Astrocyte (in vitro differentiated cells and primary cell): ENCODE measurements around the gene PCBP1. TPM values are rescaled to one million over a fixed set of nuclear protein-coding genes. Genes with fewer than 3 reads are reported as not detected.

Experiments used
- DNase-seq: peaks from one replicate; pipeline ENCODE4 v3.0.0-alpha.2; 2010; ENCODE audit warnings: low read depth
- FAIRE-seq: peaks from 2 replicates; lab custom pipeline; 2011; peaks lifted over from hg19 to GRCh38; lab: Jason Lieb, UNC
- H2AFZ ChIP-seq: 2 replicates; pipeline ENCODE4 v1.6.0; 2012; ENCODE audit warnings: low read depth, low read length, inconsistent platforms
- H3K27ac ChIP-seq: 2 replicates; pipeline ENCODE4 v1.5.1; 2011; ENCODE audit warnings: low read depth, low read length, inconsistent platforms
- H3K27me3 ChIP-seq: 2 replicates; pipeline ENCODE4 v1.6.0; 2011; ENCODE audit warnings: low read length, inconsistent platforms; ENCODE audit not compliant: insufficient read depth
- H3K36me3 ChIP-seq: 2 replicates; pipeline ENCODE4 v1.5.1; 2011; ENCODE audit warnings: low read length, inconsistent platforms; ENCODE audit not compliant: insufficient read depth
- H3K4me1 ChIP-seq: 2 replicates; pipeline ENCODE4 v1.5.1; 2011; ENCODE audit warnings: low read length, inconsistent platforms; ENCODE audit not compliant: insufficient read depth
- H3K4me2 ChIP-seq: 2 replicates; pipeline ENCODE4 v1.6.0; 2012; ENCODE audit warnings: low read length, inconsistent platforms
- H3K4me3 ChIP-seq: 2 replicates; pipeline ENCODE4 v1.5.1; 2011; ENCODE audit warnings: low read depth, mild to moderate bottlenecking, low read length, inconsistent platforms; ENCODE audit not compliant: insufficient read depth
- H3K79me2 ChIP-seq: 2 replicates; pipeline ENCODE4 v1.6.0; 2012; ENCODE audit warnings: mild to moderate bottlenecking, low read length, inconsistent platforms; ENCODE audit not compliant: insufficient read depth
- H3K9ac ChIP-seq: 2 replicates; pipeline ENCODE4 v1.6.0; 2012; ENCODE audit warnings: mild to moderate bottlenecking, low read length, inconsistent platforms
- H3K9me3 ChIP-seq: 2 replicates; pipeline ENCODE4 v1.5.1; 2012; ENCODE audit warnings: low read depth, mild to moderate bottlenecking, low read length, inconsistent platforms; ENCODE audit not compliant: insufficient read depth
- H4K20me1 ChIP-seq: 2 replicates; pipeline ENCODE4 v1.6.0; 2012; ENCODE audit warnings: low read length, inconsistent platforms; ENCODE audit not compliant: insufficient read depth
- H3K27ac Mint-ChIP-seq: one replicate; pipeline ENCODE4 v1.8.0; 2021; ENCODE audit warnings: mild to moderate bottlenecking, mixed read lengths; ENCODE audit not compliant: unreplicated experiment
- H3K27me3 Mint-ChIP-seq: one replicate; pipeline ENCODE4 v1.8.0; 2021; ENCODE audit warnings: low read depth, mixed read lengths; ENCODE audit not compliant: unreplicated experiment
- H3K36me3 Mint-ChIP-seq: one replicate; pipeline ENCODE4 v1.8.0; 2021; ENCODE audit warnings: low read depth, mixed read lengths; ENCODE audit not compliant: unreplicated experiment
- H3K4me1 Mint-ChIP-seq: one replicate; pipeline ENCODE4 v1.8.0; 2021; ENCODE audit warnings: low read depth, mixed read lengths; ENCODE audit not compliant: unreplicated experiment
- H3K4me3 Mint-ChIP-seq: one replicate; pipeline ENCODE4 v1.8.0; 2021; ENCODE audit warnings: mild to moderate bottlenecking, moderate library complexity, mixed read lengths; ENCODE audit not compliant: unreplicated experiment
- H3K9me3 Mint-ChIP-seq: one replicate; pipeline ENCODE4 v1.8.0; 2021; ENCODE audit warnings: mild to moderate bottlenecking, mixed read lengths; ENCODE audit not compliant: unreplicated experiment
- CTCF ChIP-seq: IDR thresholded peaks from 2 replicates; pipeline ENCODE4 v1.5.1; 2011; ENCODE audit warnings: low read depth, mild to moderate bottlenecking, inconsistent platforms, low read length, moderate library complexity; ENCODE audit not compliant: insufficient read depth
- EZH2 ChIP-seq: IDR thresholded peaks from 2 replicates; pipeline ENCODE4 v1.6.1; 2012; ENCODE audit warnings: mild to moderate bottlenecking, low read length, inconsistent platforms; ENCODE audit not compliant: insufficient read depth
- total RNA-seq: library from RNA; stranded (reverse); gene quantifications from 2 replicates; pipeline ENCODE4 v1.2.1, GENCODE V29; 2021

PCBP1 gene
- total RNA-seq, 1 donor from 2014 or later: 205 TPM

- no peak overlapping the region for H3K4me2 ChIP-seq
- no peak overlapping the region for H3K4me3 ChIP-seq
- H2AFZ ChIP-seq: no peak overlapping the region
- peaks cover 6% of the 10 kb centered on the region for H3K4me1 ChIP-seq
- H3K9me3 ChIP-seq: no peaks in the 10 kb centered on the region
- H4K20me1 ChIP-seq: peaks cover 8% of the 10 kb centered on the region
- H3K27me3 Mint-ChIP-seq: no peaks in the 10 kb centered on the region
- peaks cover 3% of the 10 kb centered on the region for H3K36me3 Mint-ChIP-seq
- H3K27me3 ChIP-seq: no peaks in the 10 kb centered on the region
- no peaks in the 10 kb centered on the region for H3K36me3 ChIP-seq
- H3K4me3 Mint-ChIP-seq: no peak overlapping the region
- H3K27ac Mint-ChIP-seq: no peak overlapping the region
- no peak overlapping the region for H3K27ac ChIP-seq
- H3K9me3 Mint-ChIP-seq: no peaks in the 10 kb centered on the region
- peaks cover 11% of the 10 kb centered on the region for H3K79me2 ChIP-seq
- no peak for TF ChIP-seq EZH2
- TF ChIP-seq CTCF: no peak
- peaks cover 8% of the 10 kb centered on the region for H3K4me1 Mint-ChIP-seq
- no peak overlapping the region for H3K9ac ChIP-seq
- no peak for FAIRE-seq
- DNase-seq: no peak
Measured at GRCh38 chr2:70094171-70094977, 7.1 kb downstream of the PCBP1 start.

- H3K36me3 Mint-ChIP-seq: no peaks in the 10 kb centered on the region
- H3K4me1 Mint-ChIP-seq: peaks cover 4% of the 10 kb centered on the region
- Histone ChIP-seq H3K79me2 (peaks cover 3% of the 10 kb centered on the region), H3K4me2 (no peak overlapping the region), H3K27me3 (no peaks in the 10 kb centered on the region), H2AFZ (peak overlapping the region; percentile 35), H3K4me1 (peaks cover under 1% of the 10 kb centered on the region), H4K20me1 (peaks cover under 1% of the 10 kb centered on the region), H3K36me3 (no peaks in the 10 kb centered on the region), H3K27ac (no peak overlapping the region), H3K4me3 (no peak overlapping the region), H3K9me3 (no peaks in the 10 kb centered on the region), H3K9ac (no peak overlapping the region)
- no peak overlapping the region for H3K4me3 Mint-ChIP-seq
- DNase-seq: peak; percentile 15
- H3K9me3 Mint-ChIP-seq: no peaks in the 10 kb centered on the region
- no peak for FAIRE-seq
- no peaks in the 10 kb centered on the region for H3K27me3 Mint-ChIP-seq
- no peak for TF ChIP-seq CTCF
- no peak for TF ChIP-seq EZH2
- no peak overlapping the region for H3K27ac Mint-ChIP-seq
Measured at GRCh38 chr2:70094978-70095719, 7.9 kb downstream of the PCBP1 start.
